GM20431 (cell line): ENCODE measurements around the gene ERP44.
"Not testable (repeated sequence)": the region's sequence is repeated elsewhere in the genome, so short reads cannot be mapped to it uniquely, and the experiment has no call there.

Source experiments
- in situ Hi-C: fragments of 300-500 bp; cut with MseI, MboI; formaldehyde crosslinking; loops from one replicate; pipeline ENCODE4 v1.15.0; 2020; ENCODE audit warnings: low sequenced_read_pairs; ENCODE audit not compliant: unreplicated experiment

ERP44 gene

GRCh38 chr9:100071271-100071670, 27.5 kb downstream of the ERP44 start:
- in situ Hi-C loops, result no loop called here

GRCh38 chr9:100070104-100071041, 28.4 kb downstream of the ERP44 start:
- in situ Hi-C loops, result no loop called here

- in situ Hi-C loops, result not testable (repeated sequence)
Observed at GRCh38 chr9:100069068-100069467, 29.7 kb downstream of the ERP44 start.

GRCh38 chr9:100067990-100068389, 30.8 kb downstream of the ERP44 start:
- in situ Hi-C loops, result not testable (repeated sequence)

- in situ Hi-C loops, result no loop called here
Observed at GRCh38 chr9:100066539-100066938, 32.3 kb downstream of the ERP44 start.

GRCh38 chr9:100064872-100065581, 33.8 kb downstream of the ERP44 start:
- in situ Hi-C loops, result no loop called here

- in situ Hi-C loops, result no loop called here
Observed at GRCh38 chr9:100063185-100063584, 35.6 kb downstream of the ERP44 start.

- in situ Hi-C loops, result not testable (repeated sequence)
Observed at GRCh38 chr9:100062683-100063082, 36.1 kb downstream of the ERP44 start.

GRCh38 chr9:100058699-100059579, 39.9 kb downstream of the ERP44 start:
- in situ Hi-C loops, result no loop called here

GRCh38 chr9:100057624-100058023, 41.2 kb downstream of the ERP44 start:
- in situ Hi-C loops, result no loop called here

- in situ Hi-C loops, result no loop called here
Observed at GRCh38 chr9:100056561-100056960, 42.2 kb downstream of the ERP44 start.

GRCh38 chr9:100052375-100052774, 46.4 kb downstream of the ERP44 start:
- in situ Hi-C loops, result no loop called here

GRCh38 chr9:100049551-100049950, 49.2 kb downstream of the ERP44 start:
- in situ Hi-C loops, result no loop called here

GRCh38 chr9:100038472-100038871, 60.3 kb downstream of the ERP44 start:
- in situ Hi-C loops, result loop anchor here (10.0 kb wide), 1 partner anchor 176 kb away; no protein-coding TSS in a partner anchor

GRCh38 chr9:100033877-100034551, 64.8 kb downstream of the ERP44 start:
- in situ Hi-C loops, result loop anchor here (10.0 kb wide), 1 partner anchor 181 kb away; no protein-coding TSS in a partner anchor

GRCh38 chr9:100030548-100030947, 68.3 kb downstream of the ERP44 start:
- in situ Hi-C loops, result loop anchor here (10.0 kb wide), 1 partner anchor 184 kb away; no protein-coding TSS in a partner anchor

- in situ Hi-C loops, result no loop called here
Observed at GRCh38 chr9:100029251-100029650, 69.5 kb downstream of the ERP44 start.

- in situ Hi-C loops, result no loop called here
Observed at GRCh38 chr9:100028201-100028784, 70.5 kb downstream of the ERP44 start.

GRCh38 chr9:100027543-100027942, 71.3 kb downstream of the ERP44 start:
- in situ Hi-C loops, result no loop called here
